DND-41 (cell line): ENCODE measurements around the gene NLRP9.

Source experiments
- EZH2 ChIP-seq: IDR thresholded peaks from 3 replicates; pipeline ENCODE4 v1.6.1; 2012; ENCODE audit warnings: borderline replicate concordance, low read depth, mild to moderate bottlenecking, moderate library complexity, low read length, inconsistent platforms; ENCODE audit not compliant: severe bottlenecking
- TF ChIP-seq, protein P1 (sequence below): IDR thresholded peaks from 2 replicates; pipeline ENCODE4 v1.5.1; 2012; ENCODE audit warnings: borderline replicate concordance, low read length, moderate library complexity, mild to moderate bottlenecking; ENCODE audit not compliant: poor library complexity, severe bottlenecking; ENCODE audit errors: extremely low read depth

DNA sequence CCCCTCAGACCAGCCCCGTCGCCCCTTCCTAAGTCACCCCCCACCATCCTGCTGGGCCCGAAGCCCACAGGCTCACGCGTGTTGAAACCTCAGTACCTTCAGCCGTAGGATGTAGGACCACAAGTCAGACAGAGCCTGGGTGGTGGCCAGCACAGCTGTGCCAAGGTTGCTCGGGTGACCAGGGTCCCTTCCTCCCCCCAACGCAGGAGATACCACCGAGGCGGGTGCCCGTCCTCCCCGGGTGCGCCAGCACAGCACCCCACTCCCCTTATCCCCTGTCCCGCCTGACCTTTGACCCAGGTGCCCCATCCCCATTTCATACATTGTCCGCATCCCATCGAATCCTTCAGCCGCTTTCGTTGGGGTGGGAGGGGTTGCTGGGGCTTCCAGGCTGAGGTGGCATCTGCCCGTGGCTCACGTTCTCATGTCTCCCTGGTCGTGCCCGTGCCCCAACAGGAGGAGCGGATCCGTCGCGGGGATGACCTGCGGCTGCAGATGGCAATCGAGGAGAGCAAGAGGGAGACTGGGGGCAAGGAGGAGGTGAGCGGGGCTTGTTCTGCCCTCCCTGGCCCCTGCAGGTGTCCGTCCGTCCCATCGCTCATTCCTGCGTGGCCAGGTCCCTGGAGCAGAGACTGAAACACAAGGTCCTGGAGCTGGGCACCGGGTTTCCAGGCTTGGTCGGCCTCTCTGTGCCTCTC lies 48.6 kb downstream of the NLRP9 start:
- TF ChIP-seq, protein P1, sequence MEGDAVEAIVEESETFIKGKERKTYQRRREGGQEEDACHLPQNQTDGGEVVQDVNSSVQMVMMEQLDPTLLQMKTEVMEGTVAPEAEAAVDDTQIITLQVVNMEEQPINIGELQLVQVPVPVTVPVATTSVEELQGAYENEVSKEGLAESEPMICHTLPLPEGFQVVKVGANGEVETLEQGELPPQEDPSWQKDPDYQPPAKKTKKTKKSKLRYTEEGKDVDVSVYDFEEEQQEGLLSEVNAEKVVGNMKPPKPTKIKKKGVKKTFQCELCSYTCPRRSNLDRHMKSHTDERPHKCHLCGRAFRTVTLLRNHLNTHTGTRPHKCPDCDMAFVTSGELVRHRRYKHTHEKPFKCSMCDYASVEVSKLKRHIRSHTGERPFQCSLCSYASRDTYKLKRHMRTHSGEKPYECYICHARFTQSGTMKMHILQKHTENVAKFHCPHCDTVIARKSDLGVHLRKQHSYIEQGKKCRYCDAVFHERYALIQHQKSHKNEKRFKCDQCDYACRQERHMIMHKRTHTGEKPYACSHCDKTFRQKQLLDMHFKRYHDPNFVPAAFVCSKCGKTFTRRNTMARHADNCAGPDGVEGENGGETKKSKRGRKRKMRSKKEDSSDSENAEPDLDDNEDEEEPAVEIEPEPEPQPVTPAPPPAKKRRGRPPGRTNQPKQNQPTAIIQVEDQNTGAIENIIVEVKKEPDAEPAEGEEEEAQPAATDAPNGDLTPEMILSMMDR: no peak
- TF ChIP-seq EZH2: no peak
